H1 (cell line): ENCODE results near the gene IAH1. TPM values are rescaled to one million over a fixed set of nuclear protein-coding genes. Genes with fewer than 3 reads are reported as not detected.

Experiments
- CTCF ChIA-PET: fragments of 300-600 bp; sonication (Branson Sonifier 250); formaldehyde crosslinking; loops from one replicate; lab custom pipeline; 2021; ENCODE audit not compliant: partially characterized antibody; lab: Charles Lee
- POLR2A ChIA-PET: fragments of 300-600 bp; sonication (Branson Sonifier 250); formaldehyde crosslinking; loops from one replicate; lab custom pipeline; 2021; ENCODE audit warnings: inconsistent platforms; ENCODE audit not compliant: partially characterized antibody; lab: Charles Lee
- DNase-seq, 2 experiments: peaks; one replicate each; pipeline versions ENCODE4 v3.0.0 to v3.0.0-alpha.2; 2010 to 2022; ENCODE audit warnings: low spot score in 2 of 2, low read depth in 1 of 2, mixed read lengths in 1 of 2
- FAIRE-seq: peaks from 2 replicates; lab custom pipeline; 2011; peaks lifted over from hg19 to GRCh38; lab: Jason Lieb, UNC
- H2AFZ ChIP-seq: 2 replicates; pipeline ENCODE4 v1.8.1; 2012; ENCODE audit warnings: low read length, inconsistent platforms
- H2AK5ac ChIP-seq: 2 replicates; pipeline ENCODE4 v1.6.1; 2013; ENCODE audit warnings: low read depth, low read length
- H2BK120ac ChIP-seq: replicated peaks from 2 replicates; pipeline ENCODE3; 2013; ENCODE audit warnings: low read depth, low read length, inconsistent platforms
- H2BK12ac ChIP-seq: 2 replicates; pipeline ENCODE4 v1.6.1; 2013; ENCODE audit warnings: low read depth, low read length
- H2BK15ac ChIP-seq: 2 replicates; pipeline ENCODE4 v1.6.1; 2013; ENCODE audit warnings: low read length
- H2BK20ac ChIP-seq: 2 replicates; pipeline ENCODE4 v1.6.1; 2013; ENCODE audit warnings: low read length
- H2BK5ac ChIP-seq: 2 replicates; pipeline ENCODE4 v1.6.1; 2013; ENCODE audit warnings: low read depth, low read length
- H3K14ac ChIP-seq: 2 replicates; pipeline ENCODE4 v1.6.1; 2013; ENCODE audit warnings: inconsistent platforms; ENCODE audit not compliant: insufficient read length
- H3K18ac ChIP-seq: 2 replicates; pipeline ENCODE4 v1.6.1; 2013; ENCODE audit warnings: low read length; ENCODE audit errors: extremely low read depth
- H3K23ac ChIP-seq: 2 replicates; pipeline ENCODE4 v1.6.1; 2013; ENCODE audit warnings: inconsistent platforms; ENCODE audit not compliant: insufficient read length
- H3K23me2 ChIP-seq: 2 replicates; pipeline ENCODE4 v1.6.1; 2013; ENCODE audit warnings: low read depth, low read length
- H3K27ac ChIP-seq: 2 replicates; pipeline ENCODE4 v1.6.1; 2011; ENCODE audit warnings: low read depth, low read length, inconsistent platforms
- H3K27me3 ChIP-seq, 4 experiments: replicated peaks in 1 of 4; 1 replicate in 1 of 4; 2 replicates in 3 of 4; pipeline versions ENCODE4 v1.6.1 to v1.8.1; 2011 to 2013; ENCODE audit warnings: low read length in 3 of 4, mild to moderate bottlenecking in 3 of 4, inconsistent platforms in 2 of 4, mixed read lengths in 2 of 4, moderate library complexity in 1 of 4; ENCODE audit not compliant: control insufficient read depth in 3 of 4, insufficient read depth in 3 of 4; ENCODE audit errors: extremely low read depth in 1 of 4
- H3K36me3 ChIP-seq, 4 experiments: 2 replicates each; pipeline versions ENCODE4 v1.6.1 to v1.8.1; 2011 to 2013; ENCODE audit warnings: mild to moderate bottlenecking in 4 of 4, low read length in 3 of 4, moderate library complexity in 2 of 4, control low read depth in 1 of 4, inconsistent platforms in 1 of 4; ENCODE audit not compliant: insufficient read depth in 4 of 4, control insufficient read depth in 2 of 4
- H3K4ac ChIP-seq: replicated peaks from 2 replicates; pipeline ENCODE3; 2013; ENCODE audit warnings: low read length, low read depth, mixed read lengths, inconsistent platforms; ENCODE audit not compliant: insufficient read length
- H3K4me1 ChIP-seq, 4 experiments: replicated peaks in 1 of 4; 1 replicate in 1 of 4; 2 replicates in 3 of 4; pipeline versions ENCODE4 v1.6.1 to v1.8.1; 2011 to 2013; ENCODE audit warnings: low read length in 3 of 4, inconsistent platforms in 2 of 4, mixed read lengths in 1 of 4; ENCODE audit not compliant: insufficient read depth in 4 of 4, control insufficient read depth in 3 of 4
- H3K4me2 ChIP-seq, 2 experiments: 2 replicates each; pipeline versions ENCODE4 v1.6.1 to v1.8.1; 2011 to 2013; ENCODE audit warnings: low read depth in 2 of 2, low read length in 2 of 2, control low read depth in 1 of 2, inconsistent platforms in 1 of 2, mild to moderate bottlenecking in 1 of 2; ENCODE audit not compliant: insufficient read depth in 1 of 2
- H3K4me3 ChIP-seq, 4 experiments: fragments of 200-600, 300-600 bp in 1 of 4; sonication (generic), shearing (Covaris generic), sonication (Bioruptor Twin) in 1 of 4; 2 replicates each; pipeline versions ENCODE4 v1.5.1 to v1.8.1; 2011 to 2016; ENCODE audit warnings: low read length in 4 of 4, low read depth in 3 of 4, control low read depth in 2 of 4, inconsistent platforms in 2 of 4, mild to moderate bottlenecking in 2 of 4, mixed read lengths in 1 of 4, moderate library complexity in 1 of 4; ENCODE audit not compliant: insufficient read depth in 2 of 4; ENCODE audit errors: extremely low read depth in 1 of 4
- H3K56ac ChIP-seq: replicated peaks from 2 replicates; pipeline ENCODE3; 2013; ENCODE audit warnings: low read depth, mild to moderate bottlenecking, mixed read lengths, low read length, inconsistent platforms; ENCODE audit not compliant: insufficient read length
- H3K79me1 ChIP-seq: 2 replicates; pipeline ENCODE4 v1.6.1; 2013; ENCODE audit warnings: low read depth, low read length, control low read depth
- H3K79me2 ChIP-seq, 2 experiments: 2 replicates each; pipeline versions ENCODE4 v1.6.1 to v1.8.1; 2012 to 2013; ENCODE audit warnings: low read length in 2 of 2, mild to moderate bottlenecking in 2 of 2, inconsistent platforms in 1 of 2; ENCODE audit not compliant: insufficient read depth in 2 of 2, control insufficient read depth in 1 of 2
- H3K9ac ChIP-seq, 4 experiments: replicated peaks in 1 of 4; 1 replicate in 1 of 4; 2 replicates in 3 of 4; pipeline versions ENCODE4 v1.6.1 to v1.8.1; 2011 to 2013; ENCODE audit warnings: low read depth in 3 of 4, low read length in 3 of 4, control low read depth in 2 of 4, mild to moderate bottlenecking in 2 of 4, moderate library complexity in 2 of 4, inconsistent platforms in 1 of 4; ENCODE audit errors: extremely low read depth in 1 of 4
- H3K9me3 ChIP-seq, 2 experiments: 2 replicates each; pipeline versions ENCODE4 v1.6.1 to v1.8.1; 2012 to 2013; ENCODE audit warnings: mild to moderate bottlenecking in 2 of 2, moderate library complexity in 2 of 2, control low read depth in 1 of 2, inconsistent platforms in 1 of 2, low read depth in 1 of 2, low read length in 1 of 2, mixed read lengths in 1 of 2; ENCODE audit not compliant: insufficient read depth in 2 of 2
- H4K20me1 ChIP-seq, 2 experiments: replicated peaks in 1 of 2; 2 replicates each; pipeline versions ENCODE3 to v1.8.1; 2011 to 2013; ENCODE audit warnings: inconsistent platforms in 2 of 2, low read length in 2 of 2, mild to moderate bottlenecking in 1 of 2; ENCODE audit not compliant: insufficient read depth in 2 of 2, control insufficient read depth in 1 of 2
- H4K5ac ChIP-seq: 2 replicates; pipeline ENCODE4 v1.6.1; 2013; ENCODE audit warnings: low read length, low read depth, mixed read lengths, inconsistent platforms; ENCODE audit not compliant: insufficient read length
- H4K8ac ChIP-seq: 2 replicates; pipeline ENCODE4 v1.8.0; 2013; ENCODE audit warnings: mild to moderate bottlenecking, moderate library complexity, low read length, inconsistent platforms; ENCODE audit not compliant: insufficient read depth; ENCODE audit errors: extremely low read depth
- H4K91ac ChIP-seq: replicated peaks from 2 replicates; pipeline ENCODE3; 2013; ENCODE audit warnings: low read length, mixed read lengths, inconsistent platforms; ENCODE audit not compliant: insufficient read length
- ASH2L ChIP-seq: fragments of 200-600, 300-600 bp; sonication (generic); IDR thresholded peaks from one replicate; pipeline ENCODE4 v1.7.1; 2017; ENCODE audit warnings: low read length
- ATF2 ChIP-seq: IDR thresholded peaks from 2 replicates; pipeline ENCODE4 v1.6.1; 2012; ENCODE audit warnings: low read length, inconsistent platforms
- BRCA1 ChIP-seq: IDR thresholded peaks from 2 replicates; pipeline ENCODE4 v1.6.1; 2012; ENCODE audit warnings: low read depth, low read length, improper control_type of control experiment
- CTBP2 ChIP-seq: IDR thresholded peaks from 2 replicates; pipeline ENCODE4 v1.7.0; 2011; ENCODE audit warnings: borderline replicate concordance, mild to moderate bottlenecking, moderate library complexity, mixed read lengths, low read length; ENCODE audit not compliant: insufficient read depth, insufficient read length
- GTF2F1 ChIP-seq: IDR thresholded peaks from 2 replicates; pipeline ENCODE4 v1.6.1; 2012; ENCODE audit warnings: low read depth, low read length, improper control_type of control experiment, borderline replicate concordance
- POLR2A ChIP-seq, 2 experiments: IDR thresholded peaks; 1 replicate in 1 of 2; 2 replicates in 1 of 2; pipeline ENCODE4 v1.6.1; 2011; ENCODE audit warnings: low read depth in 2 of 2, low read length in 2 of 2, mild to moderate bottlenecking in 2 of 2; ENCODE audit errors: control extremely low read depth in 1 of 2
- RAD21 ChIP-seq, 2 experiments: IDR thresholded peaks in 1 of 2; conservative IDR thresholded peaks in 1 of 2; 2 replicates each; pipeline ENCODE4 v1.6.1; 2011; ENCODE audit warnings: low read depth in 2 of 2, low read length in 2 of 2, improper control_type of control experiment in 1 of 2, inconsistent platforms in 1 of 2, mild to moderate bottlenecking in 1 of 2, moderate library complexity in 1 of 2
- SIX5 ChIP-seq: IDR thresholded peaks from 2 replicates; pipeline ENCODE4 v1.6.1; 2011; ENCODE audit warnings: mild to moderate bottlenecking, low read depth, low read length
- SP2 ChIP-seq: IDR thresholded peaks from 2 replicates; pipeline ENCODE4 v1.6.1; 2012; ENCODE audit warnings: mild to moderate bottlenecking, low read length, inconsistent platforms
- SP4 ChIP-seq: IDR thresholded peaks from 2 replicates; pipeline ENCODE4 v1.6.1; 2012; ENCODE audit warnings: low read length, inconsistent platforms
- USF2 ChIP-seq: IDR thresholded peaks from 2 replicates; pipeline ENCODE4 v1.6.1; 2011; ENCODE audit warnings: low read length, improper control_type of control experiment
- ZNF274 ChIP-seq: IDR thresholded peaks from 2 replicates; pipeline ENCODE4 v1.7.0; 2012; ENCODE audit warnings: low read length, borderline replicate concordance; ENCODE audit errors: extremely low read depth
- WGBS, 2 experiments: shearing (Covaris generic) in 1 of 2; methylation state at CpG; one replicate each; pipeline versions ENCODE4 v1.1.6 to v1.1.7; 2013 to 2015; ENCODE audit warnings: low lambda C conversion rate in 2 of 2, mixed read lengths in 2 of 2, inconsistent platforms in 1 of 2, low coverage in 1 of 2, missing lambda C conversion rate in 1 of 2; ENCODE audit not compliant: insufficient replicate concordance in 2 of 2, insufficient coverage in 1 of 2, insufficient read length in 1 of 2; ENCODE audit errors: extremely low coverage in 1 of 2, missing lambda C conversion rate in 1 of 2; 5-methylcytosine and 5-hydroxymethylcytosine counted together
- polyA plus RNA-seq, 7 experiments: library from polyadenylated mRNA; depleted of rRNA in 3 of 7; stranded (reverse) in 5 of 7; unstranded in 2 of 7; fragments of >200 nt in 5 of 7; fragments of 200-250 nt in 2 of 7; gene quantifications; 1 replicate in 5 of 7; 2 replicates in 1 of 7; 4 replicates in 1 of 7; pipeline versions ENCODE4 v1.2.1 to v1.2.3, GENCODE V29; 2011 to 2013; ENCODE audit warnings: missing spikeins in 2 of 7, mixed read lengths in 2 of 7
- total RNA-seq: library from RNA; stranded (reverse); fragmentation: NEBNext Ultra II Directional; extraction: Animal tissue kit (Norgen Biotek cat#: 25700); gene quantifications from 2 replicates; pipeline ENCODE4 v1.2.1, GENCODE V29; 2021

The IAH1 gene
- total and polyA plus RNA-seq, 2 of the 8 experiments (the other 6 are each of a cell fraction or from before 2014, with no cell fraction given): 15.1 to 21.5 TPM

- no peak overlapping the region for H3K4ac ChIP-seq
- H3K56ac ChIP-seq: no peak overlapping the region
- H2BK120ac ChIP-seq: no peak overlapping the region
- ChIA-PET POLR2A (no interaction called here), CTCF (interaction anchor here (0.6 kb wide), 1 partner anchor 117 kb away, joined by 3 read pairs; no protein-coding TSS in a partner anchor)
- H4K8ac ChIP-seq: no peak overlapping the region
- no peak overlapping the region for H3K23ac ChIP-seq
- no peak overlapping the region for H2BK12ac ChIP-seq
- H3K27ac ChIP-seq: no peak overlapping the region
- H2BK20ac ChIP-seq: no peak overlapping the region
- H4K20me1 ChIP-seq: peaks cover 0 to 1% of the 10 kb centered on the region in 2 experiments
- FAIRE-seq (no peak), DNase-seq (no peak)
- H3K18ac ChIP-seq: no peak overlapping the region
- 92% methylated on average over 2 of the region's 2 CpGs; no CpG with 5 or more reads in 1 of the 2 experiments for WGBS, 2 experiments
- no peak overlapping the region for H4K91ac ChIP-seq
- no peak overlapping the region for H3K4me2 ChIP-seq
- no peaks in the 10 kb centered on the region for H3K4me1 ChIP-seq
- H2AK5ac ChIP-seq: no peak overlapping the region
- peaks cover 23 to 76% (median 49%) of the 10 kb centered on the region in 4 experiments for H3K36me3 ChIP-seq
- no peaks in the 10 kb centered on the region for H3K79me2 ChIP-seq
- H3K4me3 ChIP-seq: no peak overlapping the region
- no peak overlapping the region for H3K9ac ChIP-seq
- no peak overlapping the region for H4K5ac ChIP-seq
- H2AFZ ChIP-seq: no peak overlapping the region
- H3K9me3 ChIP-seq: no peaks in the 10 kb centered on the region
- H3K14ac ChIP-seq: no peak overlapping the region
- no peaks in the 10 kb centered on the region for H3K23me2 ChIP-seq
- no peaks in the 10 kb centered on the region for H3K27me3 ChIP-seq
- no peak overlapping the region for H2BK5ac ChIP-seq
- no peaks in the 10 kb centered on the region for H3K79me1 ChIP-seq
- H2BK15ac ChIP-seq: no peak overlapping the region
- no peak for TF ChIP-seq ASH2L
- no peak for TF ChIP-seq BRCA1
- no peak for TF ChIP-seq GTF2F1
- TF ChIP-seq SIX5: no peak
- TF ChIP-seq RAD21 (IDR thresholded peaks at IDR 0.05 in 1 of 2, conservative IDR thresholded peaks at IDR 0.05 in 1 of 2; ENCODE audit: low read depth in 2 of 2, low read length in 2 of 2): no peak
- no peak for TF ChIP-seq SP2
- no peak for TF ChIP-seq USF2
- TF ChIP-seq SP4: no peak
- TF ChIP-seq ZNF274: no peak
- no peak for TF ChIP-seq CTBP2
- TF ChIP-seq ATF2: no peak
- no peak for TF ChIP-seq POLR2A (IDR thresholded peaks at IDR 0.05; ENCODE audit: control extremely low read depth in 1 of 2, low read depth in 2 of 2, low read length in 2 of 2)
These were observed 18.6 kb downstream of the IAH1 start for GRCh38 chr2:9492927-9493326.
